ENCODE measurements around the gene STOX2.

- TF ChIP-seq POLR2AphosphoS5 (IDR thresholded peaks at IDR 0.05) (no peak), CTCF (IDR thresholded peaks at IDR 0.05) (no peak)
Measured at GRCh38 chr4:183995570-183995969, 90.5 kb downstream of the STOX2 start.
